ENCODE data around the gene CDH13. TPM values are rescaled to one million over a fixed set of nuclear protein-coding genes. Genes with fewer than 3 reads are reported as not detected.

CDH13 gene
- polyA plus RNA-seq, 6 donors from 2014 or later = 0.04 to 0.29 (median 0.19) TPM; not detected in 1

DNA sequence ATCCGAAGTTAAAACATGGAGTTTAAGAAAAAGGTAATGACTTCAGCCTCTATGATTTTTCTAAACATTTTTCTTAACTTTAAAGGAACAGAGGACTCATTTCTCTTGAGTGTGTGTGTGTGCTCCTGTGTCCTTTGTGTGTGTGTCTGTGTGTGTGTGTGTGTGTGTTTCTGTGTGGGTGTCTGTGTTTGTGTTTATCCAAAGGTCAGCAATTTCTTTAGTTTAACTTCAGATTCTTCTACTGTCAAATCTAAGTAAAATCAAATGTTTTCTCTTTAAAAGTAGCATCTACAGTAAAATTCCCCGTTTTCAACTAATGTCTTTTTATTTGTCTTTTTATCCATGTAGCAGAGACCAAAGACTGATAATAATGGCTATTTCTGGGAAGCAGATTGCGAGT is 1212.8 kb downstream of the CDH13 start:
- Mint-ChIP-seq H3K4me3 (no peak overlapping the region), H3K27me3 (peaks cover 11 to 13% (median 13%) of the 10 kb centered on the region in 3 donors), H3K4me1 (peaks cover 22 to 34% (median 28%) of the 10 kb centered on the region in 3 donors), H3K36me3 (no peaks in the 10 kb centered on the region), H3K27ac (no peak overlapping the region), H3K9me3 (peaks cover 0 to 6% (median 2%) of the 10 kb centered on the region in 7 donors)
- DNase-seq = no peak
- no peak for ATAC-seq (ENCODE audit: low read depth in 2 of 2)

DNA sequence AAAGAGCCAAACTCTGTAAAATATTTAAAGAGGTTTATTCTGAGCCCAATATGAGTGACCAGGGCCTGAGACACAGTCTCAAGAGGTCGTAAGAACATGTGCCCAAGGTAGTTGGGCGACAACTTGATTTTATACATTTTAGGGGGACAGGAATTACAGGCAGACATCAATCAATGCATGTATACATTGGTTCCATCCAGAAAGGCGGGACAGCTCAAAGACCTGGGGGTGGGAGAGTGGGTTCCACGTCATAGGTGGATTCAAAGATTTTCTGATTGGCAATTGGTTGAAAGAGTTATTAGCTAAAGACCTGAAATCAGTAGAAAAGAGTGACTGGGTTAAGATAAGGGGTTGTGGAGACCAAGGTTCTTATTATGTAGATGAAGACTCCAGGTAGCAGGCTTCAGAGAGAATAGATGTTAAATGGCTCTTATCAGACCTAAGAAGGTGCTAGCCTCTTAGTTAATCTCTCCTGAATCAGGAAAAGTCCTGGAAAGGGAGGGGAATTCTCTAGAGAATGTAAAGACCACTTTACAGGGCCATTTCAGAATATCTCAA is 1213.4 kb downstream of the CDH13 start:
- Mint-ChIP-seq H3K27ac (peak overlapping the region in 2 of 6 donors; percentile 48 to 81), H3K27me3 (peaks cover 11 to 13% (median 13%) of the 10 kb centered on the region in 3 donors), H3K4me1 (peaks cover 22 to 38% (median 28%) of the 10 kb centered on the region in 3 donors), H3K36me3 (no peaks in the 10 kb centered on the region), H3K9me3 (peaks cover 0 to 6% (median 2%) of the 10 kb centered on the region in 7 donors), H3K4me3 (no peak overlapping the region)
- DNase-seq (no peak), ATAC-seq (ENCODE audit: low read depth in 2 of 2) (no peak)

DNA sequence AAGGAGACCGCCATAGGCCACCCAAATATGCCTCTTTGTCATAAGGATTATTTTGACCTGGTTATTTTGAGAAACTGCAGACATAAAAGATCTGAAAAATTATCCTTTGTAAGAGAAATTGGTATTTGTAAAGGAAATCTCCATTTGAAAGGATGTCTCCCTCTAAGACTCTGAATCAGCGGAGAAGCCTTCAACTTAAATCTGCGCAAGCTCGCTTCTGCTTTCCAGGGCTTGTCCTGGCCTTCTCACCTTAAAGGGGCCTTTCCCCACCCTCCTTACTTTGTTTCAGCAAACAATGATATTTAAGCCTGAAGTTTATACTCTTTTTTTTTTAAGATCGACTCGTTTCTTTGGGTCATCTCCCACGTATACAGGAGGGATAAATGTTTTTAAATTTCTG is 1215.5 kb downstream of the CDH13 start:
- Mint-ChIP-seq H3K9me3 (peaks cover 0 to 1% (median 0%) of the 10 kb centered on the region in 7 donors), H3K27me3 (peaks cover 8 to 12% (median 11%) of the 10 kb centered on the region in 3 donors), H3K27ac (peak overlapping the region in 5 of 6 donors; percentile 36 to 94 (median 51)), H3K4me1 (peaks cover 28 to 45% (median 43%) of the 10 kb centered on the region in 3 donors), H3K36me3 (no peaks in the 10 kb centered on the region), H3K4me3 (peak overlapping the region in 6 of 8 donors; percentile 63 to 90 (median 82))
- no peak for ATAC-seq (ENCODE audit: low read depth in 2 of 2)
- DNase-seq = no peak

DNA sequence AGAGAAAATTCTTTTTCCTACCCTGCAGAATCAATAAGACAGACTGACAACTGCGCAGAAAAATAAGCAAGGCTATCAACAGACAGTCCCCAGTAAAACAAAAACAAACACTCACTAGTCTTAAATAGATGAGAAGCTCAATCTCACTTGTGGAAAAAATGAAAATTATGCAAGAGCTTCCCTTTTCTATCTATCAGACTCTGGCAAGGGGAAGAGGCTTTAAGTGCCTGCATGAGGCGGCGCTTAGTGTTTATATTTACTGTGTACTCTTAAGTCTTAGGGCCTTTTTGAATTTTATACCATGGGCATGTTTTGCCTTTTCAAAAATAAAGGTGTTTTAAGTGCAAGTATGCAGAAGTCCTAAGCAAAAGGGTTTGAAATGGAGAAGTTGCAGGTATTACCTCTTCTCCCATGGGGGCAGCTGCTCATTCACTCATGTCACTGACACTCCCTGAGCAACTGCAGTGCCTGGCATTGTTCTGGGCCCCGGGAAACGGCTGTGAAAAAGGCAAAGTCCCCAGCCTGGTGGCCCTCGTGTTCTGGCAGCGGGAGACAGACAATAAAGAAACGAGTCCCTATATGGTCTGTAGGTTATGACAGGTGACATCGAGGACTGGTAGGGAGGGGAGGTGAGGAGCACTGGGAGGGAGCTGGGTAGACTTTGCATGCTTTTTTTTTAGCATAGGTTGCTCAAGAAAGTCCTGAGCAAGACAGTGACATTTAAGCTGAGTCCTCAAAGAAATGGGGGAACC is 1216.2 kb downstream of the CDH13 start:
- Mint-ChIP-seq H3K27ac (peak overlapping the region in 5 of 6 donors; percentile 75 to 97 (median 94)), H3K9me3 (no peaks in the 10 kb centered on the region), H3K4me3 (peak overlapping the region in 7 of 8 donors; percentile 63 to 92 (median 86)), H3K36me3 (no peaks in the 10 kb centered on the region), H3K4me1 (peaks cover 28 to 50% (median 47%) of the 10 kb centered on the region in 3 donors), H3K27me3 (peaks cover 2 to 5% (median 4%) of the 10 kb centered on the region in 3 donors)
- peak; percentile 92 to 93 for ATAC-seq (ENCODE audit: low read depth in 2 of 2)
- DNase-seq = peak; percentile 57

DNA sequence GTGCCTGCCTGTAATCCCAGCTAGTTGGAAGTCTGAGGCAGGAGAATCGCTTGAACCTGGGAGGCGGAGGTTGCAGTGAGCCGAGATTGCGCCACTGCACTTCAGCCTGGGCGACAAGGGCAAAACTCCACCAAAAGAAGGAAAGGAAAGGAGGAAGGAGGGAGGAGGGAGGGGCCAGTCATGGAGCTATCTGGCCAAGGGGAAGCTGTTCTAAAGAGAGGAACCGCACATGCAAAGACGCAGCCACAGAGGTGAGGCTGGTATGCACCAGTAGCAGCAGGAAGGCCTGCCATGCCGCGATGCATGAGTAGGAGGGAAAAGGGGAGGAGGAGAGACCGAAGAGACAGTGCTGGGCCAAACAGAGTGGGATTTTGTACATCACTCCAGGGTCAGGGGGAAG is 1216.9 kb downstream of the CDH13 start:
- DNase-seq = no peak
- Mint-ChIP-seq H3K36me3 (no peaks in the 10 kb centered on the region), H3K4me3 (peak overlapping the region in 7 of 8 donors; percentile 57 to 92 (median 85)), H3K27me3 (no peaks in the 10 kb centered on the region), H3K9me3 (no peaks in the 10 kb centered on the region), H3K27ac (peak overlapping the region in 5 of 6 donors; percentile 75 to 96 (median 91)), H3K4me1 (peaks cover 28 to 50% (median 47%) of the 10 kb centered on the region in 3 donors)
- peak; percentile 46 to 50 for ATAC-seq (ENCODE audit: low read depth in 2 of 2)

DNA sequence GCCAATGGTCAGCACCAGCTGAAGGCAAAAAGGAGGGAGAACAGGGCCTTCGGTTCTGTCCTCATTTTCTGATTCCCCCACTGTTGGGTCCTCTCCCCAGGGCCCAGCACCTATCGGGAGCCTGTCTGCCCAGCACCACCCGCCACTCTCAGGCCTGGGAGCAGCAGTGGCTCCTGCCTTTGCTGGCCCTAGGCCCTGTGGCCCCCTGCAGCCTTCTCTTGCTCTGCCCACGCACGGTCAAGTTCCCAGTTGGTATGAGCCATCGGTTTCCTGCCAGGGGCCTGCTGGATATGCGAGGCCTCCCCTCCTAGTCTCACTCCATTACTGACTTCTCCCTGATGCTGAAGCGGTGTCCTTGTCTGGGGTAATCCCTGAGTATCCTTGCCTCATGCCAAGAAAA is 1218.5 kb downstream of the CDH13 start:
- no peaks in the 10 kb centered on the region for H3K36me3 Mint-ChIP-seq
- no peaks in the 10 kb centered on the region for H3K27me3 Mint-ChIP-seq
- DNase-seq (no peak), ATAC-seq (ENCODE audit: low read depth in 2 of 2) (no peak)
- H3K4me3 Mint-ChIP-seq = peak overlapping the region in 2 of 8 donors; percentile 15 to 37
- H3K4me1 Mint-ChIP-seq = peaks cover 28 to 50% (median 47%) of the 10 kb centered on the region in 3 donors
- no peaks in the 10 kb centered on the region for H3K9me3 Mint-ChIP-seq
- H3K27ac Mint-ChIP-seq = peak overlapping the region in 4 of 6 donors; percentile 20 to 72 (median 40)

DNA sequence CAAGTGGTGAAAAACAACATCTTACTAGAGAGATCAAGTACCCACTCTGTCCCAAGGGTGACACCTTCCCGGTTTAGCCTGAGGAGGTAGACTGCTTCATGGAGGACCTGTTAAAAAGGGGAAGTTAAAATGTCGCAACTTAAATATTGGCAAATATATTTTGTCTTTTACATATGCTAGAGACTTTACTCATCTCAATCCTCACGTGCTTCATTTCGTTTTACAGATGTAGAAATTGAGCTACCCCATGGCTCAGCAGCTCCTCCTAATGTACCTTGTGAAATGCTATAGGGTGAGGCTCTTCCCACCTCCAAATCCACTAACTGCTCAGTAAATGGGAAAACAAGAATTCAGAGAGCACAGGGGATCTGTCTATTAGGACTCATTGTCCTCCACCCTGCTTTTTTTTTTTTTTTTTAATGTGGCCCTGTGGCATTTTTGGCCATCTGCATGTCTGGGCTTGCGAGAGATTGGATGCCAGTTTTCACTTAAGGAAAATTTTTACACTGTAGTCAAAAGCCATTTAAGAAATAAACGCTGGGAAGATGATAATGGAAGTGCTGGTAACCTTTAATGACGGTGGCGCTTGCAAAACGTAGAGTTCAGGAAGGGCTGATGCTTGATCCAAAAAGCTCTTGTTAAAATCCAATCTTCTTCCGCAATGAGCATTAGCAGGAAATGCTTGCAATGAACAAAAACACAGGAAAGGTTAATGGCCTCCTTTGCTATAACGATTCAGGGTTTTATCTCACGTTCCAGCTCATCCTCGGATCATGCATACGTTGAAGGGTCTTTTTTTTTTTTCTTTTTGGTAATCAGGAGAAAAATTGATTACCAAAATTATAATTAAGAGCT is 1220.8 kb downstream of the CDH13 start:
- Mint-ChIP-seq H3K27me3 (peaks cover 4 to 14% (median 11%) of the 10 kb centered on the region in 3 donors), H3K4me1 (peaks cover 18 to 40% (median 36%) of the 10 kb centered on the region in 3 donors), H3K36me3 (no peaks in the 10 kb centered on the region), H3K4me3 (peak overlapping the region in 1 of 8 donors; percentile 61), H3K27ac (peak overlapping the region in 3 of 6 donors; percentile 52 to 78 (median 69)), H3K9me3 (no peaks in the 10 kb centered on the region)
- no peak for ATAC-seq (ENCODE audit: low read depth in 2 of 2)
- no peak for DNase-seq

DNA sequence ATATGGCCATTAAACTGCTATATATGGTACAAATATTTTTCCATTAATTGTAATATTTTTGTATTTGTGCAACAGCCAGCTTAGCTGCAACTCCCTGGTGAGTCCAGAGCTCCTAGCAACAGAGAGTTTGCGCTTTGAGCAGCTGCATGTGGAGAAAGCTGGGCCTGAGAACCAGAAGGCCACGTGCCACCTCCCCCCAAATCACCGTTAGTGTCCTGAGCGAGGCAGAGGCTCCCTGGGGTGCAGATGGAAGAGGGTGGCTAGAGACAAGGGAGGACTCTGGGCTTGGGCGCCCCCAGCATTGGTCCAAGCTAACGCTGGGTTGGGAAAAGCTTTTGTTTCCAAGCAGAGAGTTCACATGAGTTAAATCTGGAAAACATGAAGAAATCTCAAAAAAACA is 1222.7 kb downstream of the CDH13 start:
- no peak for ATAC-seq (ENCODE audit: low read depth in 2 of 2)
- Mint-ChIP-seq H3K9me3 (no peaks in the 10 kb centered on the region), H3K4me1 (peaks cover 6 to 22% (median 19%) of the 10 kb centered on the region in 3 donors), H3K36me3 (no peaks in the 10 kb centered on the region), H3K27me3 (peaks cover 4 to 26% (median 21%) of the 10 kb centered on the region in 3 donors), H3K27ac (peak overlapping the region in 1 of 6 donors; percentile 38), H3K4me3 (no peak overlapping the region)
- no peak for DNase-seq

All from naive B cell (primary cell).